Activated effector memory CD4-positive, alpha-beta T cell treated with anti-CD3 and anti-CD28 coated beads, Interleukin-2, amount 50 U/mL, for 16 hours (primary cell): ENCODE data around the gene MCMBP.
A peak's percentile ranks its signal among the peaks of the same experiment; 100 is the strongest.
"Not testable (repeated sequence)": the region's sequence is repeated elsewhere in the genome, so short reads cannot be mapped to it uniquely, and the experiment has no call there.

ENCODE experiments used
- DNase-seq: peaks from one replicate; pipeline ENCODE4 v3.0.0-alpha.2; 2020

The MCMBP gene

GRCh38 chr10:119827430-119827829, 45.2 kb downstream of the MCMBP start:
- no peak for DNase-seq

DNA sequence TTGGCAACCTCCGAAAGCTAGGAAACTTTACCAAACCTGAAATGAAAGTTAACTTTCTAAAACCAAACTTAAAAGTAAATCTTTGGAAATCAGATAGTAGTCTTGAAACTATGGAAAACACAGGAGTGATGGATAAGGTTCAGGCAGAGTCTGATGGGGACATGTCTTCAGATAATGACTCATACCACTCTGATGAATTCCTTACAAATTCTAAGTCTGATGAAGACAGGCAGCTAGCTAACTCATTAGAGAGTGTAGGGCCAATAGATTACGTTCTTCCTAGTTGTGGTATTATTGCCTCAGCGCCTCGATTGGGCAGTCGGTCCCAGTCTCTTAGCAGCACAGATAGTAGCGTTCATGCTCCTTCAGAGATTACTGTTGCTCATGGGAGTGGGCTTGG, 45.9 kb downstream of the MCMBP start:
- DNase-seq: no peak

DNA sequence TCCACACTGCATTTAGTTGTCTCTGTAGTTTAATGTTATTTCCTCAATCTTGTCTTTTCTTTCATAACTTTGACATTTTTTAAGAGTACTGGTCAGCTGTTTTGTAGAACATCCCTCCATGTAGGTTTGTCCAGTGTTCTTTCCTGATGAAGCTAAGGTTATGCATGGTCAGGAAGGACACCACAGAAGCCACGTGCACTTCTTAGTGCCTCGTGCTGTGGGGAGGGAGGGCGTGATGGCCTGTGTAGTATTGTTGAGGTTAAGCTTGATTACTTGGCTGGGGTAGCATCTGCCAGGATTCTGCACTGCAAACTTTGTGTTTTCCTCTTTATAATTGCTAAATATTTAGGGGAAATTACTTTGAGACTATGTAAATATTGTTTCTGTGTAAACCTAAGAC, 48.3 kb downstream of the MCMBP start:
- no peak for DNase-seq

DNA sequence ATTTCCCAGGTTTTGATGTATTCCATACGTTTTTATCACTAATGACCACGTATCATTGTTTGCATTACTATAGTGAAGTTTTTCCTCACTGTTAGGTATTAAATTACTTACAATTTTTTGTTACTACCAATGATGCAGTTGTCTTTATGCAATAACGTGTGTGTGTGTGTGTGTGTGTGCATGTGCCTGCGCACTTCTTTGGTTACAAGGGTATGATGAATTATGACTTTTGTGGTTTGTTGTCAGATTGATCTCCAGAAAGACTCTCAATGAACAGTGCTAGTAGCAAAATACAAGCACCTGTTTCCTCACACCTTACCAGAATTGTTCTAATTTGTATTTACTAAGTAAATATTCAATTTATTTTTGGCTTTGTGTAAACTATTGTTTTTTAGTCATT, 51.5 kb downstream of the MCMBP start:
- no peak for DNase-seq

DNA sequence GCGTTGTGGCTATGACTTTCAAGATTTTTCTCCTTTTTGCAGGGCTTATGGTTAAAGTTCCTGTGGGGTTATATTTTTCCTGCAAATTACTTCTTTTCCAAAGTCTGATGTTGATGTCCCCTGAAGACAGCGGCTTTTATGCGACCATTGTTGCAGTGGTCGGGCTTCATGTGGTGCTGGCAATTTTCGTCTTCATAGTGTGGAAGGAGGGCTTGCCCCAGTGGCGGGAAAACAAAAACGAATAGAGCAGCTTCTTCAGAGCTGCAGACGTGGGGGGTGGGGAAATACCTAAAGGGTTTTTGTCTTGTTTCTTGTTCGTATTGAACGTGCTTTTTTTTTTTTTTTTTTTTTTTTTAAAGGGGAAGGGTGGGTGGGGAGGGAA, 53.8 kb downstream of the MCMBP start:
- DNase-seq: no peak

GRCh38 chr10:119817991-119818888, 54.4 kb downstream of the MCMBP start:
- peak; percentile 64 for DNase-seq

DNA sequence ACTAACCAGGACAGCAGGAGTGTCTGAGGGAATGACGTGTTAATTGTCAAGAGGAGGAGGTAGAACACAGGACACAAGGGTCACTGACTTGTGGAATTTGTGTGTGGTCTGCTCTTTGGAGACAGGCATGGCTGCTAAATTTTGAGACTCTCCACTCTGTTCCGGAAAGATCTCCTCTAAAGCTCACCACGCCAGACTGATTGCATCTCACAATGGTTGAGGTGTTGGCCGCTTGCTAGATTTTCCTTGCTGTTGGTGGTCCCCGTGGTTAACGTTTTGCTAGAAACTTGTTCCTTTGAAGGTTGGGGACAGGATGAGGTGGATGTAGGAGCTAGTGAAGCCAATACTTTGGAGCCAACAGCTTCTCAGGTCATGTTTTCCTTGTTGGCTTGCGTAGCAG, 57.0 kb downstream of the MCMBP start:
- DNase-seq: no peak

DNA sequence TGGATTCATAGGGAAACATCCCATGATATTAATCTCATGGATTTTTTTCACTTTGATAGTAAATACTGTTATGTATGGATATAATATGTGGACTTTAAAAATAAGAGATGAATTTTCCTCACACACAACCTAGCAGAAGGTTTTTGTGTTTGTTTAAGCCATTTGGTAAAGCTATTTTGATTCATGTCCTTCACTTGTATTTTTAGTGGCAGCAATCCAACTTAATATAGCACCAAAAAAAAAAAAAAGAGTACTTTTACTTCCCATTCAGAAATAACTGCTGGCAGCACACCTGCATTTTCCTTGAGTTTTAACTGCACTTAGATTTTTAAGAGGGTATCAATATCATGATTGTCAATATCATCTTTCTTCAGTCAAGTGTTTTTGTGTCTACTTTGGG, 60.0 kb downstream of the MCMBP start:
- DNase-seq: no peak

DNA sequence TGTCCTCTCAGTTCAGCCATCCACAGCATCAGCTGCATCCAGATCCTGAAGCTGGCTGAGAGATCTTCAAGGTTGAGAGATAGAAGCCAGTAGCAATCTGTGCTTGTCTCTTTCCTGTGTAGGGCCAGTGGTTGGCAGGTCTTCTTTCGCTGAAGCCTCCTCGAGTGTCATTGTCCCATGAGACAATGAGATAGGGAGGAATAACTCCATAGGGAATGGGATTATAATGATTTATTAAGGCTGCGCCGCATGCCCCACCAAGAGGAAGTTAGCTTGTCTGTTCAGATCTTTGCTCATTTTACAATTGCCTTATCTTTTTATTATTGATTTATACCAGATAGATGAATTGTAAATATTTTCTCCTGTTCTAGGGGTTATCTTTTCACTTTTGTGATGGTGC, 61.5 kb downstream of the MCMBP start:
- DNase-seq: no peak

DNA sequence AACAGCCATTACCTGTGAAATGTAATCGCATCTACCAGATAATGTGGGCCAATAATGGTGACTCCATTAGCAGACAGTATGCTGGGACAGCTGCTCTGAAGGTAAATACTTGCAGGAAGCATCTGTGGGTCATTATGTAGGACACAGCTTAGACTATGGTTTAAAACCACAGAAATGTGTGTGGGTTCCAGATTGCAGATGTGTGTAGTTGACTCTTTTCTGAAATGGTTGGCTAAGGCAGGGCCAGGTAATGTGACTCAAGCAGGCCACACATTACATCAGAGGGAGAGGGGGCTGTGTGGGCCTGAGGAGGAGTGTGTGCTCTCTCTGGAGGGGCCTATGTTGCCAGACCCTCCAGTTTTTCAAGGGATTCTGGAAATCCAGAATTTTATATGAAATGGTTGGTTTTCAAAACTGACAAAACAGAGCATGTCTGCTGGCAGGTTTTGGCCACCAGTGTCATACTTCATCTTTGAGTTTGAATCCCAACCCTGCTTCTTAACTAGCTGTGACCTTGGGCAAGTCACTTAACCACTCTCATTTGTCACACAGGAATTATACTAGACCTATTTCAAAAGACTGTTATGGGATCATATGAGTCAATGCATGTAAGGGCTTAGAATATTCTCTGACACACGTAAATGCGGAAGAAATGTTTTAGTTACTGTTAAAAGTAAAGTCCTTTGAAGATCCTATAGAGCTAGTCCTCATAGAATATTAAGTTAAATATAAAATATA, 64.5 kb downstream of the MCMBP start:
- no peak for DNase-seq

- DNase-seq: no peak
These were observed 66.1 kb downstream of the MCMBP start for GRCh38 chr10:119806334-119807130.

- DNase-seq: no peak
These were observed 66.9 kb downstream of the MCMBP start for GRCh38 chr10:119805702-119806230.

DNA sequence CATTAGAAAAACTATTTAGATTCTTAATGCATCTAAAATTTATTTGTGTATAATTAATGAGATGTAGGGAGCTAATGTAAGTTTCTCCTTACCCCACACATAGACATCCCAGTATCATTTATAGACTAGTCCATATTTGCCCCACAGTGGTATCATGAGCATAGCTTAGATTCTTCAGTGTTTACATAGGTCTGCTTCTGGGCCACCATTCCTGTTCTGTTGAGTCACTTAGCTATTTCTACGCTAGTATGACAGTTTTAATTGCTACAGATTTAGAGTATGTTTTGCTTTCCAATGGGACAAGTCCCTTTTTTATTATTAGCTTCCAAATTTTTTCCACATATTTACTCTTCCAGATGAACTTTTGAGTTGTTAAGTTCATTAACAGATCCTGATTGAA, 69.4 kb downstream of the MCMBP start:
- no peak for DNase-seq

GRCh38 chr10:119801998-119802538, 70.6 kb downstream of the MCMBP start:
- DNase-seq: no peak

DNA sequence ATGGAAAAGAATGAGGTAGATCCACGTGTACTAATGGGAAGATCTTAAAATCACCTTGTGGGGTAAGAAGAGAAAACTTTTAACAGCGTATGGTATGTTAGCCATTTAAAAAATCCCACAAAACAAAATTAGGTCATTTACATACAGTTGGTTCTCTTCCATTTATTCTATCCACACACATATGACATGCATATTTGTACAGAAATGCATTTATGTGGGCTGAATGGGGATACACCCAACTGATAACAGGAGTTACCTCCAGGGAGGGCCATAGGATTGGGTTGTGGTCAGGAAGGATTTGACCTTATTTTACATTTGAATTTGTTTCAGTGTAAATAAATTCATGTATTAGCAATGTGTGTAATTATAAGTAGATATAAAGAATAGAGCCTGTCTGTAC, 71.5 kb downstream of the MCMBP start:
- DNase-seq: no peak

DNA sequence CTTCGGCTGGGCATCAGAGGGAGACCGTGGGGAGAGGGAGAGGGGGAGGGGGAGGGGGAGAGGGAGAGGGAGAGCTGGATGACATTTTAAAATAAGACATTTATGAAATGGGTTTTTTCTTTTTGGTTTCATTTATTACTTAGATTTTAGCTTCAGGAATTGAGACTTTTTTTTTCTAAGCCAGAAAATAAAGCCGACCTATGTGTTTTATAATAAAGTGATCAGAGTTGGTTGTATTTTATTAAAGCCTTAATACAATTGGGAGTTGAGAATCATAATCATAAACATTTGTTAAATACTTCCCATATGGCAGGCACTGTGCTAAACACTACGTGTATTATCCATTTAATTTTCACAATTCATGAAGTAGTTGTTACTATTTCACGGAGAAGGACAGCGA, 76.6 kb downstream of the MCMBP start:
- DNase-seq: no peak

GRCh38 chr10:119795101-119795500, 77.5 kb downstream of the MCMBP start:
- DNase-seq: not testable (repeated sequence)

- no peak for DNase-seq
These were observed 86.4 kb downstream of the MCMBP start for GRCh38 chr10:119786117-119786769.

GRCh38 chr10:119784340-119785067, 88.1 kb downstream of the MCMBP start:
- no peak for DNase-seq

GRCh38 chr10:119783665-119784027, 89.0 kb downstream of the MCMBP start:
- no peak for DNase-seq

- DNase-seq: no peak
These were observed 89.5 kb downstream of the MCMBP start for GRCh38 chr10:119782981-119783664.
